SK-MEL-5 (cell line): ENCODE measurements around the gene GOLGA2. TPM values are rescaled to one million over a fixed set of nuclear protein-coding genes. Genes with fewer than 3 reads are reported as not detected.

Experiments
- DNase-seq: peaks from one replicate; pipeline ENCODE4 v3.0.0-alpha.2; 2016; ENCODE audit warnings: low read depth, low spot score
- in situ Hi-C: cut with HindIII; loops from 2 replicates; pipeline ENCODE4 v1.10.0; 2016; ENCODE audit warnings: low sequenced_read_pairs, high pct_unique_total_duplicates, low pct_unique_long_range_greater_than_20kb
- polyA plus RNA-seq, 2 experiments: library from polyadenylated mRNA; depleted of rRNA; stranded (reverse); fragments of >200 nt; gene quantifications; 2 replicates each; pipeline ENCODE4 v1.2.3, GENCODE V29; 2015
- total RNA-seq: library from RNA; depleted of rRNA; stranded (reverse); fragments of >200 nt; shearing (Covaris generic); gene quantifications from 2 replicates; pipeline ENCODE4 v1.2.3, GENCODE V29; 2014; rRNA removed

The GOLGA2 gene, protein sequence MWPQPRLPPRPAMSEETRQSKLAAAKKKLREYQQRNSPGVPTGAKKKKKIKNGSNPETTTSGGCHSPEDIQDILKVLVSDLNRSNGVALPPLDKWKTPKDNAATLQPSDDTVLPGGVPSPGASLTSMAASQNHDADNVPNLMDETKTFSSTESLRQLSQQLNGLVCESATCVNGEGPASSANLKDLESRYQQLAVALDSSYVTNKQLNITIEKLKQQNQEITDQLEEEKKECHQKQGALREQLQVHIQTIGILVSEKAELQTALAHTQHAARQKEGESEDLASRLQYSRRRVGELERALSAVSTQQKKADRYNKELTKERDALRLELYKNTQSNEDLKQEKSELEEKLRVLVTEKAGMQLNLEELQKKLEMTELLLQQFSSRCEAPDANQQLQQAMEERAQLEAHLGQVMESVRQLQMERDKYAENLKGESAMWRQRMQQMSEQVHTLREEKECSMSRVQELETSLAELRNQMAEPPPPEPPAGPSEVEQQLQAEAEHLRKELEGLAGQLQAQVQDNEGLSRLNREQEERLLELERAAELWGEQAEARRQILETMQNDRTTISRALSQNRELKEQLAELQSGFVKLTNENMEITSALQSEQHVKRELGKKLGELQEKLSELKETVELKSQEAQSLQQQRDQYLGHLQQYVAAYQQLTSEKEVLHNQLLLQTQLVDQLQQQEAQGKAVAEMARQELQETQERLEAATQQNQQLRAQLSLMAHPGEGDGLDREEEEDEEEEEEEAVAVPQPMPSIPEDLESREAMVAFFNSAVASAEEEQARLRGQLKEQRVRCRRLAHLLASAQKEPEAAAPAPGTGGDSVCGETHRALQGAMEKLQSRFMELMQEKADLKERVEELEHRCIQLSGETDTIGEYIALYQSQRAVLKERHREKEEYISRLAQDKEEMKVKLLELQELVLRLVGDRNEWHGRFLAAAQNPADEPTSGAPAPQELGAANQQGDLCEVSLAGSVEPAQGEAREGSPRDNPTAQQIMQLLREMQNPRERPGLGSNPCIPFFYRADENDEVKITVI
- 73.6 and 75.3 TPM in 2 replicates for total RNA-seq
- 133 and 157 TPM in 2 replicates for polyA plus RNA-seq (2015; cell fraction: cytosol; rRNA removed)
- polyA plus RNA-seq (2015; cell fraction: nucleus; rRNA removed), result 86.7 and 113 TPM in 2 replicates

DNA sequence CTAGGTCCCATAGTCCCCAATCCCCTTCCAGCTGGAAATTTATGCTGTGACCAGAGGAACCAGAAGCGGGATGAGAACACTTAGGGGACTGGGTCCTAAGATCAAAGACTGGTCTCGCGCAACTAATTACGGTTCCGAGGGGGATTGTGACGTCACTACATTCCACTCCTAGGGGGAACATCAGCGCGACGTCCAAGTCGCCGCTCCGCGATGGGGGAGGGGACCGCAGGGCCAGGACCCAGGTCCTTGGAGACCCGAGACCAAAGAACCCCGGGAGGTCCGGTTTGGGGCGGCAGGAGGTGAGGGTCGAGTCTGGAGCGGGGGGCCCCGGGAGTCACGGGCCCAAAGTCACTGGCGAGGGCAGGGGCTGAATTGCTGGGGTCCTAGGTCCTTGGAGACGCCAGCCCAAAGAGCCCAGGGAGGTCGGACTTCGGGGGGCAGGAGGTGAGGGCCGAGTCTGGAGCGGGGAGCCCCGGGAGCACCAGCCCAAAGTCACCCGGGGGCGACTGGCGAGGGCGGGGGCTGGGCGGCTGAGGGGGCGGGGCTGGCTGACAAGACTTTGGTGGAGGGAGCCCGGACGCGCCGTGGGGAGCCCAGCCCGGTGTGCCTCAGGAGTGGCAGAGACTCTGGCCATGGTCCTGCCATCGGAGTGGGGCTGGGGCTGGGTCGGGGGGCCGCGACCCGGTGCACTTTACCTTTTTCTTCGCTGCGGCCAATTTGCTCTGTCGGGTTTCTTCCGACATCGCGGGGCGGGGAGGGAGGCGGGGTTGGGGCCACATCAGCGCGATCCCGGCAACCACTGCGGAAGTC lies at the start of gene GOLGA2:
Gene GOLGA2 (minus strand): TSS at position 810 of the 810 bp plus-strand sequence. CDS start 31 bp downstream, at position 779.
- DNase-seq, result peak; percentile 42

DNA sequence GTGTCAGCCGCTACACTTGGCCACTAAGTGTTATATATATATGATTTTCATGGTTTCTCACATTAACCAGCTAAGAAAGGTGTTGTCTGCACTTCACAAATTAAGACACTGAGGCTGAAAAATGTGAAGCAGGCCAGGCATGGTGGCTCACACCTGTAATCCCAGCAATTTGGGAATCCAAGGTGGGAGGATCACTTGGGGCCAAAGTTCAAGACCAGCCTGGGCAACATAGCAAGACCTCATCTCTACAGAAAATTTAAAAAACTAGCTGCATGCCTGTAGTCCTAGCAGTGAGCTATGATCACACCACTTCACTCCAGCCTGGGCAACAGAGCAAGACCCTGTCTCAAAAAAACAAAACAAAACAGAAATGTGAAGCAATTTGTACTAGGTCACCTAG lies 48.6 kb upstream of the GOLGA2 start:
- DNase-seq, result no peak
- in situ Hi-C loops, result no loop called here

More for the DNA sequence above, at the start of gene GOLGA2:
- in situ Hi-C loops, result no loop called here

DNA sequence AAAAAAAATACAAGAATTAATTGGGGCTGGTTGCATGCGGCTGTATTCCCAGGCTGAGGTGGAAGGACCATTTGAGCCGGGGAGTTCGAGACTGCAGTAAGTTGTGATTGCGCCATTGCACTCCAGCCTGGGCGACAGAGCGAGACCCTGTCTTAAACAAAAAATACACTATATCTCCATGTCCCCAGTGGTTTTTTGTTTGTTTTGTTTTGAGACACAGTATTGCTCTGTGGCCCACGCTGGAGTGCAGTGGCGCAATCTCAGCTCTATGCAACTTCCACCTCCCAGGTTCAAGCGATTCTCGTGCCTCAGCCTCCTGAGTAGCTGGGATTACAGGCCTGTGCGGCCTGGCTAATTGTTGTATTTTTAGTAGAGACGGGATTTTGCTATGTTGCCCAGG lies 48.0 kb upstream of the GOLGA2 start:
- DNase-seq, result no peak
- in situ Hi-C loops, result no loop called here

DNA sequence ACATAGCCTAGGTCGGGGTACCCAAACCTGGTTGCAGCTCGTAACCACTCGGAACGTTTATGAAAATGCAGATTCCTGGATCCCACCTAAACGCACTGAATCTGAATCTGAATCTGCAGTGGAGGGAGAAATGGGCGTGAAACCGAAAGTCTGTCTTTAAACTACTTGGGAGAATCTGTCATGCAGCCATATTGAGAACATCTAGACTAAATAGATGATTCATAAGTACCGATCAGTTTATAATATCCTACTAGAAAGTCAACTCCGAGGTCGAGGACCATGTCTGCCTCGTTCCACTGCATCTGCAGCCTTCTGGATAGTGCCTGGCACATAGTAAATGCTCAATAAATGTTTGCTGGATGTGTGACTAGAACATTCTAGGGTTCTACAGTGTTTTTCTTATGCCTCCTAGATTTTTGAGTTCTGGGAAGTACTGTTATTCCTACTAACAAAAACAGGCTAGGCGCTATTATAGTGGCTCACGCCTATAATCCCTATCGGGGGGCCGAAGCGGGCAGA lies 47.5 kb upstream of the GOLGA2 start:
- in situ Hi-C loops, result no loop called here
- DNase-seq, result no peak

DNA sequence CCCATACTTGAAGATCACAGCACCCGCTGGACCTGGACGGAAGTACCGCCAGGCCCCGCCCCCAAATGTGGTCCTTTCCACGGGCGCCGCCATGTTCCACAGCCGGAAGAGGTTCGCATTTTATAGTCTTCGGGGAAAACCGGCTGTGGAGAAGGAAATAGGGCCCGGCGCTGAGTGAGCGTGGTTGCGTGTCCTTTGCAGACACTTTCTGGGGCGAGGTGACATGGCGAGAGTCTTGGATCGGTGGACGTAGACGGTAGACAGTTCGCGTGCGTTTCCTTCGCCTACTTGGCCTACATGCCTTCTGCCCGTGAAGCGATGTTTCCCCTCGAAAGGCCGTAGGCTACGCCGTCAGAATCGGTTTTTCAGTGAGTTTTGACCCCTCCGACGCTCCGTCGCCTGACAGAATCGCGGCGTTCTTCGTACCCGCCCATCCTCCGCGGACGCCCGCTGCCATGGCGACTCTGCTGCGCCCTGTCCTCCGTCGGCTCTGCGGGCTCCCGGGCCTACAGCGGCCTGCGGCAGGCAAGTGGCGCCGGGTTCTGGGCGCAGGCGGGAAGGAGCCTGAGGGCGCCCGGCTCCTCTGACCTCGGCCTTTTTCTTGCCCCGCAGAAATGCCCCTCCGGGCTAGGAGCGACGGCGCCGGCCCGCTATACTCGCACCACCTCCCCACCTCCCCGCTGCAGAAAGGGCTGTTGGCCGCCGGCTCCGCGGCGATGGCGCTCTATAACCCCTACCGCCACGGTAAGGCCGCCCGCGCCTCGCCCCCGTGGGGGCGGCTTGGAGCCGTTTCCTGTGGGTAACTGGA lies 46.8 kb upstream of the GOLGA2 start, which contains the start of the genes COQ4 and TRUB2:
Gene COQ4 (plus strand): TSS at position 436 of the 808 bp plus-strand sequence. CDS start 20 bp downstream, at position 456.
Gene TRUB2 (minus strand): TSS at position 44 of the 808 bp plus-strand sequence. CDS start 39 bp downstream, at position 5.
- DNase-seq, result peak; percentile 95
- in situ Hi-C loops, result no loop called here

DNA sequence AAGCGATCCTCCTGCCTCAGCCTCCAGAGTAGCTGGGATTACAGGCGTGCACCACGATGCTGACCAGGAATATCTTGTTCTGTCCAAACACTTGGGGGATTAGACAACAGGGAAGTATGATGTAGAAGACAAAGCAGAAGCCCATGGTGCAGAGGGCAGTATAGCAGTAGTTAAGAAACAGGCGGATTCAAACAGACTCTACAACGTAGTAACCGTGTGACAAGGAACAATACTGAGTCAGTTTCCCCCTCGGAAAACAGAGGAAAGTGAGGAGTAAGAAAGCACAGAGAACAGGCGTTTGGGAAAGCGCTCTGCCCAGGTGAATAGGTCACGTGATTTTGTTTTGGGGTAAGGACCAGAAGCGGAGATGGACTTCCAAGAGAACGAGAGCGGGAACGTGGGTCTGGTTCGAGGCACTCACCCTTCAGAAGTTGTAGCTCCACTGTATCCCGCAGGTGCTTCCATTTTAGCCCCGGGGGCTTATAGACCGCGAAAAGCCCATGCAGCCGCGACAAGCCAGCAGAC lies 46.1 kb upstream of the GOLGA2 start:
- no peak for DNase-seq
- in situ Hi-C loops, result no loop called here

DNA sequence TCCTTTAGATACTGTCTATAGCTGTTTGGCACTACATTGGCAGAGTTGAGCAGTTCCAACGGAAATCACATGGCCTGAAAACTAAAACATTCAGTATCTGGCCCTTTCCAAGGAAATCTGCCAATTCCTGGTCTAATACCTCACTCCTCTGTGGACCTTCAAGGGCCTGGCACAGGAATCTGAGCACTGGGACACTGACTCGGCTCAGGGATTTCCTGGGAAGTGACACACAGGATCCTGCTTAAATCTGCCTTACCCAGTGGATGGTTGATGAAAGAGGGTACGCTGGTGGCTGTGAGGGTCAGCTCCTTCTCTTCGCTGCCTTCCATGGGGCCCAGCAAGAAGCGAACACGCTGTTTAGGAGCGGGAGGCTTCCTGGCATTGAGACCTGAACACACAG lies 45.5 kb upstream of the GOLGA2 start:
- in situ Hi-C loops, result no loop called here
- DNase-seq, result no peak

DNA sequence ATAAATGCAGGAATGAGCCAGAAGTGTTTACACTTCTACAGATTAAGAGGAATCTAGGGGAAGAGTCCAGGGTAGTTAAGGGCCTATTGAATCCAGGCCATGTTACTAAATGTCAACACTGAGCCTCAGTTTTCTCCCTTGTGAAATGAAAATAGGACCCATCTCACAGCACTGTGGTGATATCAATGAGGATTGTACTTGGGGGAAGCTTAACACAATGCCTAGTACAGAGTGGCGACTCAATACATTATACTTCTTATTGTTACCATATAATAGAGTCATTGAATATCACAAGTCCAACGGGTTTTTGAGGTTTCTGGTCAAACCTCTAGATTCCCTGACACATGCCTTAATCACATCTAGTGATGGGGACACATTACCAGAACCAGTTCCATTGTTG lies 41.8 kb upstream of the GOLGA2 start:
- peak; percentile 37 for DNase-seq
- in situ Hi-C loops, result no loop called here

DNA sequence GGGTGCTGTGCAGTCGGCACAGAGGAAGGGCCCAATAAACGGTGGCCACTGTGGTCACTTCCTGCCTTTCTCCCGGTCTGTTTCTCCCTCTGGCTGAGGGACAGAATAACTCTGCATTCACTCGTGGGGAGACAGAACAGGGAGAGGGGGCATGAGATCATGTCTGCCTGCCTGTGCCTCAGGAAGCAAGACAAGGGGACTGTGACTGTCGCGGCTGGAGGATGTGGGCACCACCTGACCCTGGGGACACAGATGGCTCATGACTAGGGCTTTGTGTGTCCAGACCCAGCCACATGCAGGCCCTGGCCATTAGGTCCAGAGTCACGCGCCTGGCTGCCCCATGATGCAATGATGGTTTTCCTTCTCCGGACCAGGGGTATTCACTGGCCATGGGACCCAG lies 40.6 kb upstream of the GOLGA2 start:
- peak; percentile 20 for DNase-seq
- in situ Hi-C loops, result no loop called here

DNA sequence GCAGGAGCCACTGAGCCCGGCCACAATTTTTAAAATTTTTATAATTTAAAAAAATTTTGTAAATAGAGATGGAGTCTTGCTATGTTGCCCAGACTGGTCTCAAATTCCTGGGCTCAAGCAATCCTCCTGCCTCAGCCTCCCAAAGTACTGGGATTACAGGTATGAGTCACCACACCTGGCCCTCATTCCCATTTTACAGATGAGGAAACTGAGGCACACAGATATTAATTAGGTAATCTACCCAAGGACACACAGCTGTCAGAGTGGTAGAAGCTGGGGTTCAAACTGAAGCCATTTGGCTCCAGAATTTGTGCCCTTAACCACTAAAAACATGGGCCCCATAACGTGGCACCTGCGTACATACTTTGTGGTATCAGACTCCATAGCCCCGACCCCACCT lies 38.9 kb upstream of the GOLGA2 start:
- in situ Hi-C loops, result no loop called here
- no peak for DNase-seq

DNA sequence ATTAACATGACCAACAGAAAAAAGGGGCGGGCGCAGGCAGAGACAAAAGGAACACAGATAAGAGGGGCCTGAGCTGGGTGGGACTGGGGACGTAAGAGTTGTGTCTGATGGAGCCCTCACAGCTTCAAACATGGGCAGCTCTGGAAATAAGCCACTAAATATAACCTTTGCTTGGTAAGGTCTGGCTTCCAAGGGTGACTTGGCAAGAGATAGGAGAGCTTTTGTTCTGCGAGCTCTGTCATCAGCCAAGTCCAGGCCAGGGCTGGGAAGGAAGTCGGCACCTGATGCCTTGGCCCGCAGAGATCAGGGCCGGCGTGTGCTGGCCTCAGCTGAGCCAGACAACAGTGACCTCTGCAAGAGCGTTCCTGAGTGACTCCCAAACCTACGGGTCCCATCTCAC lies 34.7 kb upstream of the GOLGA2 start:
- DNase-seq, result peak; percentile 37
- in situ Hi-C loops, result no loop called here

DNA sequence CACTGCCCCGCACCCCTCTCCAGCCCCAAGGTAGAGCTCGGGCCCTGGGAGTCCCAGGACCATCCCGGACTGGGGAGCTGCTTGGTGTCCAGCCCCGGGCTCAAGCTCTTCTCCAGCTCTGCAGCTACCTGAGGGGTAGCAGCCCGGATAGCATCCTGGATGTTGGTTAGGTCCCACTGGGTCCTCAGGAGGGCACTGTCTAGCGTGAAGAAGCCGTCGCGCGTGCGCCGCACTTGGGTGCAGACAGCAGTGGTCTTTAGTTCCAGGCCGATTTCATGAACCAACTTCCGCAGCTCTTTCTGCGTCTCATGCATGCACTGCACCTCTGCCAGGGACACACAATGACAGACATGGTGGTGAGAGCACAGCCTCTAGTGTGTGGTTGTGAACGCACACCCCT lies 33.7 kb upstream of the GOLGA2 start:
- no peak for DNase-seq
- in situ Hi-C loops, result no loop called here

DNA sequence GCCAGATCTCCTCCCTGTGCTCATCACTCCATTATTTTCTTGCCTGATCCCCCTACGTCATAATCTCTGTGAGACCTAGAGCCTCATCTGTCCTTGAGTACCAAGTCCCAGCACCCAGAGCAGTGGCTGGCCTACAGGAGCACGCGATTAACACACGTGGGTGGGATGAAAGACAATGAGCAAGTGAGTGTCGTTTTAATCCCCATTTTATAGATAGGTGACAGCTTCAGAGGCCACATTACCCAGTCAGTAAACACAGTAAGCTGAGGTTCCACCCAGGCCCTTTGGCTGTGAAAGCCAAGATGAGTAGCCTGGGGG lies 29.1 kb upstream of the GOLGA2 start:
- no peak for DNase-seq
- in situ Hi-C loops, result no loop called here

DNA sequence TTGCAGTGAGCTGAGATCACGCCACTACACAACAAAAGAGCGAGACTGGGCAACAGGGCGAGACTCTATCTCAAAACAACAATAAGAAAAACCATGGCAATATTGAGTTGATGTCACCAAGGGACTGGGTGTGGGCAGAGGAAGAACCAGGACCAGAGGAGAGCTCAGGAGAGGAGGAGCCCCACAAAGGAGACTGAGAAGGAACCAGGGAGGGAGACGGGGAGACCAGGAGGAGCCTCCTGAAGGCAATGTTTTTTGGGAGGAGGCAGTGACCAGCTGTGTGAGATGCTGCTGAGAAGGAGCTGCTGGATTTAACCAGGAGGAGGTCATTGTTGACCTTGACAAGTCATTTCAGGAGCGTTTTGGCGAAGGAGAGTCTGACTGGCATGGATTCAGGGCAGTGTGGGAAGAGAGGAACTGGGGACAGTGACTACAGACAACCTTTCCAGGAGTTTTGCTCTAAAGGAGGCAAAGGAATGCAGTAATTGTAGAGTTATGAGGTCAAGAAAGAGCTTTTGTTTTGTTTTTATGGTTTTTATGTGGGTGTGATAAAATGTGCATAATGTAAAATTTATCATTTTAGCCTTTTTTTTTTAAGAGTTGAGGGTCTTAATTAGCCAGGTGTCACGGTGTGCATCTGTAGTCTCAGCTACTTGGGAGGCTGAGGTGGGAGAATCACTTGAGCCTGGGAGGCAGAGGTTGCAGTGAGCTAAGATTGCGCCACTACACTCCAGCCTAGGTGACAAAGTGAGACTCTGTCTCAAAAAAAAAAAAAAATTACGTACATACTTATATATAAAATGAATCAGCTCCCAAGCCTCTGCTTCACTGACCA lies 28.5 kb upstream of the GOLGA2 start:
- no peak for DNase-seq
- in situ Hi-C loops, result no loop called here
